DMS 273 treated with DMSO at 0.1 percent for 48 hours (cell line): ENCODE data around the gene MAGI2.
A peak's percentile ranks its signal among the peaks of the same experiment; 100 is the strongest.

Experiments used
- DNase-seq: peaks from one replicate; lab custom pipeline; 2025; lab: John Stamatoyannopoulos, UW

The MAGI2 gene

DNA sequence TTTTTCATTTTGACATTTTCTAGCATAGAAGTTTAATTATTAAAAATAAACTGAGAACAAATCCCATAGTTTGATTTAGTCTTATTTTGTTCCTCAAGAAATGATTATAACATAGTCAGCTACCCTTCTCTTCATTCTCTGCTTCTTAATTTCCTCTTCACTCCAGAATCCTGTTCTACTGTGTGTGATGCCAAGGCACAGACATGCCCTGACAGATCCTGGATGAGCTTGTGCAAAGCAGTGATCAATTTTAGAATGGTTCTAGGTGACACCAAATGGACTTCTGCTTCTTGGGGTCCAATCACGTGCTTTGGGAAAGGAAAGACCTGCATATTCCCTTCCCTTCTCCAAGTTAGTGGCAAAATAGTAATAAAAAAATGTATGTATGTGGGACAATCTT lies 665.6 kb downstream of the MAGI2 start:
- DNase-seq, result no peak

DNA sequence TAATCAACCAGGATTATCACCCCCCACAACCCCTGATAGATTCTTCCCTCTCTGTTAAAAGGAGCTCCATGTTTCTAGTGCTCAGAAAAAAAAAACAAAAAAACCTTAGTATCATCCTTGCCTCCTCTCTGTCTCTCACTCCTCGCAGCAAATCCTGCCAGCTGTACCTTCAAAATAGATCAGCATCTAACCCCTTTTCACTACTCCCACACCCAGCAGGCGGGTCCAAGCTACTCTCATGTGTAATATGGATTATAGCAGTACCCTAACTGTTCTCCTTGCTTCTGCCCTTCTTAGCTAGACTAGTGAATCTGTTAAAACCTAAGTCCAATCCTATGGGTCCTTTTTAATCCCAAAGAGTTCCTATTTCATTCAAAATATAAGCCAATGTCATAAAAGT lies 667.4 kb downstream of the MAGI2 start:
- DNase-seq, result no peak

DNA sequence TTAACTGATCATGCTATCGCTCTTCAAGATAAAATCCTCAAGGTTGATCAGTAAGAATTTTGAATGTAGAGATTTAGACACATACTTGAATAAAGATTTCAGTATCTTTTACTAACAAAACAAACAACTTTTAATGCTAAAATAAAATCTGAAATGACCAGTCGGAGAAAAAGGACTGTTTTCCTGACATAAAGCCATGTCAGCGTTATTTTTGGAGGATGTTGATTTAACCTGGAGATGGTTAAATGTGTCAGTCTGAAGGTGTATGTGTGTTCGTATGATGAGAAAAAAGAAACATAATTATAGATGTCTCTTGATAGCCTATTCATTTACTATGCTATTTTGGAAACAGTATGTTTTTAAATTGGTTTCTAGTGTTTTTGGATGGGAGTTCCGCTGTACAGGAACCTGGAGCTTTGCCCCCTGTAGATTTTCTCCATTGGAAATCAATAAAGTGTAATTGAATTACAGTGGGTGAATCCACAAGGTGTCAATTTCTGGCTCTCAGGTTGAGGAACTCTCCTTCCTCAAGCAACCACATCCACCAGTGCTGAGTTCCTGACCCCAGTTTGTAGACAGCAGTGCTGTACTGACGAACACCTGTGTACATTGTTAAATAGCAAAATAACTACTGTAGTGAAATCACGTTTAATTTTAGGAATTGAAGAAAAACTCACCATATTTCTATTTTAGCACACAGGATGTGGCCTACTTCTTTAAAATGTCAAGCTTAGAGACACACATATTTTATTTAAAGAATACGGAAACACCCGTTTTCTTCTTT lies 670.1 kb downstream of the MAGI2 start:
- no peak for DNase-seq

DNA sequence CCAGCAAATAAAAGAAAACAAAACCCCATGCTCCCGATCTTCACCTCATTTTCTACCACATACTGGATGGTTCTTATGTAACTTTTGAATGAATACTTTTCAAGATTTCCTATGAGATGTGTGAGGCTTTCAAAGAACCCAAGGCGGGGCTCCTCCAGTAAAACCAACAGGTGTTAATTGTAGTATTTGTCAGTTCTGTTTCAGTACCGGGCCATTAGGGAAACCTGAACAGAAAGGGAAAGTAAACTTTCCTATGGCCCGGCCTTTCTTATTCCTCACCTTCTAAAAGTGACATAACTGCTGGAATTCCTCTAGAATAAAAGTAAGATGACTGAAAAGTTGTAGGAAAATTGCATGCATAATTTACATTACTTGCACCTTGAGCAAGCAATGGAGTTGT lies 672.9 kb downstream of the MAGI2 start:
- DNase-seq, result no peak

DNA sequence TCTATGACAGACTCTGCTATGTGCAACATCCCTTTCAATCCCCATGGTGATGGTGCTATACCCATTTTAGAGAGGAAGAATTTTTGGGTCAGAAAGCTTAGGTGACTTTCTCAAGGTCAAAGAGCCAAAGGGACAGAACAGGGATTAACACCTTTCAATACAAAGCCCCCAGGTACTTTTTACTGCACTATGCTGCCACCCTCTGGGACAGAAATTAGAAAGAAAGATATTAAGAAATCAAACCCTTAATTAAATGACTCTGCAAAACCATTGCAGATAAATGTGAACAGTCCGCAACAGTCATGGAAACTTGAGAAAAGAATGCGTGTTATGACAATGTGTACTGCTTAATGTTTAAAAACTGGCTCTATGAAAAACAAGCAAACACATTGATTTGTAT lies 673.7 kb downstream of the MAGI2 start:
- DNase-seq, result no peak

DNA sequence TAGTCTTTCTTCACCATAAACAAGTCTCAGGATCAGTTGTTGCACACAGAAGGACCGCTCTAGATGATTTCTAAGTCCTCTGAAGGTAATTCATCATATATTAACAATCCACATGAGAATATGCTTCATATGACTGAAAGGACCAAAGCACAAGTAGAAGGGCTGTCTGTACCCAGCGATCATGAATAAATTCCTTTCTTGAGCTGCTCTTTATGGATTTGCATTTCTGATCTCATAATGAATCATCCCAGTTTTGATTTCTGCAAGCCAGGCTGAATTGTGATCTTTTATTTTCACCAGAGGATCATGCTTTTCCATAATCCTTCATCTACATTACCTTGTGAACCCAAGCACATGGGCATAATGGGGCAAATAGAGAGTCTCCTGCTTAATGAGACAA lies 675.6 kb downstream of the MAGI2 start:
- no peak for DNase-seq

DNA sequence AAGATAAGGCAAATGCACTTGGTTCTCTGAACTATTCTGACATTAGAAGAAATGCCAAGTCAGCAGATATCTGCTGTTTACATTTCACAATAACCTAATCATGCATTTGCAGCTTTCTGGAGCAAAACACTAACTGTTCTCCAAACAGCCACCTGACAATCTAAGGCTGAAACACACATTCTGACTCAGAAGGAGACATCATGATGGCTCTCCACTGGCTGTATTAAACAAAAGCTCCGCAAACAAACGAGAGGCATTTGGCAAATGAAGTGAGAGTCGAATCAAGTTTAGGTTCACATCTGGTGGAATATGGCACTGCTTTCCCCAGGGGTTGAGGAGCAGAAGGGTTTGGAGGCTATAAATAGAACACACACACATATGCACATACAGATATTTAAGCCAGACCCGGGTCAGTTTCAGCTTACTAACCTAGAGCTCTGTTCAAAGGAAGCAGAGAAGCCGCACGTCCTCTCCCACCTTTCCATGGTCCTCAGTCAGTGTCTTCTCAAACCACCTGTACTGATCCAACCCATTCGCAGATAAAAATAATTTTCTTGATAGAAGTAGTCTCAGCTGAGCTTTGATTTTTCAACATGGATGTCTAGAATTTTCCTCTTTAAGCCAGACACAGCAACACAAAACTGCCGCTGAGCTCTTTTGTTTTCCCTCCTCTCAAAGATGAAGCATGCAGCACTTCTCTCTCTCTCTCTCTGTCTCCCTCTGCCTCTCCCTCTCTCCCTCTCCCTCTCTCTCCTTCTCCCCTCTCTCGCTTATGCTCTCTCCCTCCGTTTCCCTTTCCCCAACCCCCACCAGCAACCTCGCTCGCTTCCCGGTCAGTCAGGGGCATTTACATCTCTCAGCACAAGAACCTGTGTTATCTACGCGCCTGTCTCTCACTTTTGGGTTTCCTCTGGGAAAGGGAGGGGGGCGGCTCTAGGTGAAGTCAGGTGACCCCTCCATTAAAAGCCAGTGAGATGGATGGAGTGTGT lies 682.8 kb downstream of the MAGI2 start:
- peak; percentile 82 for DNase-seq

DNA sequence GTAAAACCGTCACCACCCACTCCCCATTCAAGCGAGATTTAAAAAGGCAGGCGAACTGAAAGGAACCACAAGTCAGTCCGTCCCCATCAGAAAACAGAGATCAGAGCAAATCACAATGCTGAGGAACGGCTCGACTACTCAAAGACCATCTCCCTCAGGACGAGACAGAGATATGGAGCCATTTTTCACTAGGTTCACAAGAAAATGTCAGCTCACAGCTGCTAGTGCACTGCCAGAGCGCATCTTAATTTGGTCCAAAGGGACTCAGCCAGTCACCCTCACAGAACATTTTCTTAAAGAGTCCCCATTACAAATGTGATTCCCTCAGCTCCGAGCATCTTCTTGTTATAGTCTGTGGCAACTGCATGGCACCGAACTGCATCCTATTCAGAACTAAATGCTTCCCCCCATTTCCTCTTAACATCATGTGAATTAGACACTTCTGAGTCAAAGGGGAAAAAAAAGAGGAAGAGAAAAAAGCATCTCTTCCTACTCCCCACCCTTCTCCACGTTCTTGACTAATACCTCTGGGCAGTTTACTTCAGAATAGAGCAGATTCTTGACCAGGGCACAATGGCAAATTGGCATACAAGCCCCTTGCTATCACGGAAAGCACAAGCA lies 683.9 kb downstream of the MAGI2 start:
- DNase-seq, result no peak

DNA sequence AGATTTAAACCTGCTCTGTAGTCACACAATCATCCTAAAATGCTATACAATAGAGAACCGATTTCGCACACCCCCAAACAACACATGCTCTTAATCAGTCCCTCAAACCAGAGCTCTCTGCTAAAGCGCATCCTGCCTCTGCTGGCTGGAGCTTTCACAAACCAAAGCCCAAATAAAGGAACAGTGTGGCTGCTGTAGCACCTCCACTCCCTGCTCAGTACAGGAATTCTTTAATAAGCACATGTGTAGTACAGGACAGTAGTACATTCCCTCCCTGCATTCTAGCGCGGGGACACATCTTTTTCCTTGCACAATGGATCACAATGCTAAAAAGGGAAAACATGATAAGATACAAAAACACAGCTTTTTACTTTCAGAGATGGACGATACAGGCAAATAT lies 684.6 kb downstream of the MAGI2 start:
- no peak for DNase-seq

DNA sequence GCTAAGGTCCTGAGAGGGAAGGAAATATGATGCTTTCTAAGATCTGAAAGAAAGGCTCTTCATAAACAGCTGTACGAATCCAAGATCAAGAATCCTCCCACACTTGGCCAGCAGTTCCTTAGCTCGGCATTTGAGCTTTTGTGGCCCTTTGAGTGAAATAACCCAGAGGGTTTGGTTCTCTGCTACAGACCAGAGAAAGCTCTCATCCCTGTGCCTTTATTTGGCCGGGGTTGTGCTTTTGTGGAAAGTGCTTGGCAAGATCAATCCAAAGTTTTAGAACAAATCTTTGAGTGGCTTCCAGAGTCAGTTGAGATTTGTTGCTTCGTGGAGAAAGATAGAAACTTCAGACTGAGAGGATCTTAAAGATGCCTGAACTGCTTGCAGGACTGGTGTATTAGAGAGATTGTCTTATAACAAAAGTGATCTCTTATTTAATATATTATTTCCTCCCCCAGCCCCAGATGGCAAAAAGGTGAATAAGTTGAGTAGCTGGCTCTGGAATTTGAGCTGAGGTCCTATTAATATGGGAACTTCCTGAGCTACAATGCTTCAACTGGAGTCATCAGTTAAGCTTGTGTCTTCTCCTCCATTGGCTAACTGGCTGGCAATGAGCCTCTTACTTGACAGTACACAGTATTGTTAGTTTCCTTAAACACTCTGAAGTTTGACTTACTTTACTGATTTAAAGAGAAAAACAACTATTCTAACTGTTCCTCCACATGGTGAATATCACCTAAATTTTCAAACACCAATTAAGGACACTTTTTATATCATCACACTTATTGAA lies 687.3 kb downstream of the MAGI2 start:
- DNase-seq, result no peak

DNA sequence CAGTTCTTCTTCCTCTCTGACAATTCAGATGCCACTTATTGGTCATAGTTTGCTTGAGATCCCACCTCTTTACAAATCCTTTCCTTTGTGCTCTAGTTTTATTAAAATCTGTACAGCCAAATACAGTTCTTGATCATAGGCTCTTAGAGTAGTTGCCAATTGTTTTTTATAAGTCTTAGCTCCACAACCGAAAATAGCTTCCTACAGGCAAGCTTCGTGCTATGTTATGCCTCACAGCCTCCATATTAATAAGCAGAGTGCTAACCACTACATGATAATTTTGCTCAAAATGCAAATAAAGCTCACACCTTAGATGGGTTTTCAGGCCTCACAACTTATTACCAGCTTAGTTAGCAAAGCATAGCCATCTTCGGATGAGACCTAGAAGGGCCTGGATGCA lies 688.9 kb downstream of the MAGI2 start:
- DNase-seq, result no peak

DNA sequence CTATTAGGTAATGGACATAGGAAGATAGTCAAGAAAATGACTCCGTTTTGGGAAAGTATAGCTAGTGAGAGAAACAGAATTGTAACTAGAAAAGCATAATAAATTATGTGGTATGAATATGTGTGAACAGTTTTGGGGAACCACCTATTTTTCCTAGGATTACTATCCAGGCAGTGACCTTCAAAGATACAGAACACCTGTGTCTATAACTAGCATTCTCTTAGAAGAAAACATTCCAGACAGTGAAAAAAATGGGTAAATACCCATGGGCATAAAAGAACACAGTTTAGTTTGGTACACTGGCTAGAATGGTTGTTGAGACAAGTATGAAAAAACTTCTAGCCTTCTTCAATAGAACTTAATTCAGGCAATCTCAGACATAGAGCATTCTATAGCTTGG lies 690.8 kb downstream of the MAGI2 start:
- DNase-seq, result no peak

DNA sequence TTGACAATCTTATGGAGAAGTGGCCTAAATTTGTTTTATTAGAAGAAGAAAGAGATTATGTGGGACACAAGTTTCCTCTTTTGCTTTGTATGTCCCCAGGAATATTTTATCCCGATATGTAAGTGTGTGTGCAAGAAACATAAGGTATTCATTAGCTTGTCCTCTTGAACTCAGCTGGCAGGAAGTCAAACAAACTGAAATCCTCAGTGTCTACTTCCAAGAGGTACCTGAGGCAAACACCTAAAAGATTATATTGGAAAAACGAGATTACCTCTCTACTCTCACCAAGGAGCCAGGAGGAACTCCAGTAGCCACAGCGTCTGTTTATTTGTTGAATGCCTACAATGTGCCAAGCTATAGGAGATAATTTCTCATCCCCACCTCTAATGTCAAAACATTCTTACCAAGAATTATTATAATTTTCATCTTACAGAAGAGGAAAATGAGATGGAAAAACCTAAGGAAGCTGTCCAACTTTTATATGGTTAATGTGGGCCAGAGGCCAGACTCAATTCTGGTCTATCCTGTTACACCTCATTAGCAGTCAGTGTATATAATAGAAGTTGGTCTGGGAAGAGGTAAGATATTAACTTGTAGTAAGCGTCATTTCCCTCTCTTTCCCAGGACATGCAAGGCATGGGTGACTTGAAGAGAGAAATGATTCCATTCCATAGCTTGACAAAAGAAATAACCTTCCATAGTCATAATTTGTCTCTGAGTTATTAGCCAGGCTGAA lies 692.7 kb downstream of the MAGI2 start:
- no peak for DNase-seq

DNA sequence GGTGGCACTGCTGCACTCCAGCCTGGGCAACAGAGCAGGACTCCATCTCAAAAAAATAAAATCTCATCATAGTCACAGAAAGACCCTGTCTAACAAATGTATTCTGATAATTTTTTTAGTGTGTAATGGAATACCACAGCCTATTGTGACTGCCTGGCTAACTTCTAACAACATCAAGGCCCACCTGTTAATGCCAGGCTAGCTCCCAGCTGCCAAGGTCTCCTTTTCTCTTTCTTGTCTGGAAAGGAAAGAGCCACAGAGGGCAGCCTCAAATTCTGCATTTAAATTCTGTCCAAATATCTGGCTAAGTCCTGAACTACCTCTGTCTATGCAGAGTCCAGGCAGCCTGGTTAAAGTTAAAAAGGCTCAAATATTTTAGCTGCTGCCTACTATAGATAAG lies 700.9 kb downstream of the MAGI2 start:
- DNase-seq, result no peak

DNA sequence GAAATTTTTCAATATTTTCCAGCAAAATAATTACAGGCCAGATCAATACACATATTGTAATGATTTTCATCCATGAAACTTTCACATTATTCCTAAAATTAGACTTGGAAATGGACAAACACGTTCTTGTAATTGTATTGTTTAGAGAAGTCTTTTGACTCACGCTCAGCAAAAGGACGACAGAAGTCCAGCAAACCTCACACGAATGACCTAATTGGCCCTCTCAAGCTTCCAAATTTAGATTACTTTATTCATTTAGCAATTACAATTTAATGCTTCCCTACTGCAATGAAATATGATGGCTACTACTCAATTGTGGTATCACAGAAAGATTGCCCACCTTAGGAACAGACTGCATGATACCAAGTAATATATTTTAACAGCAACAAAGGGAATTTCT lies 702.2 kb downstream of the MAGI2 start:
- no peak for DNase-seq

DNA sequence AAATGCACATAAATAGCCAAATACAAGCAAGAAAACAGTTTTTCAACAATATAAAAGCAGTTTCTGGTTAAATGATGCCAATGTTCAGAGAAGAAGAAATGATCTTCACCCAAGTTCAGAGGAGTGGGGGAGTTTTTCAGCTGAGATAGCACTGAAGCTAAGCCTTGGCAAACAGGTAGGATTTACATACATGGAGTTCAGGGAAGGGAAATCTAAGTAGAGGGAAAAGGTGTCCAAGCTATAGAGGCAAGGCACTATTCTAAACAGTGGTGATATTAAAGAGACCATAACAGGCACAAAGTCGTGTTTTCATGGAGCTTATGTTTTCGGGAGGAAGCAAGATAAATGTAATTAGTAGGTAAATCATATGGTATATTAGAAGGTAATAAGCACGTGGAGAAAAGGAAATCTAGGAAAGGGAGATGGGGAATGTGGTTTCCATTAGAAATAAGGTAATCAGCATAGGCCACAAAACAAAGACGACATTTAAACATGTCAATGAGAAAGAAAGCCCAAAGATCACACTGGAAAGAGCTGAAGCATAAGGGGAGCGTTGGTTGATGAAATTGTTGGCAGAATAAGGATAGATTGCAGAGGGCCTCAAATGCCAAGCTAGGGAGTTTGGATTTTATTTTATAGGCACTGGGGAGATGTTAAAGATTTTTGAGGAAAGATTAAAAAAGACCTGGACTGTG lies 704.3 kb downstream of the MAGI2 start:
- no peak for DNase-seq

DNA sequence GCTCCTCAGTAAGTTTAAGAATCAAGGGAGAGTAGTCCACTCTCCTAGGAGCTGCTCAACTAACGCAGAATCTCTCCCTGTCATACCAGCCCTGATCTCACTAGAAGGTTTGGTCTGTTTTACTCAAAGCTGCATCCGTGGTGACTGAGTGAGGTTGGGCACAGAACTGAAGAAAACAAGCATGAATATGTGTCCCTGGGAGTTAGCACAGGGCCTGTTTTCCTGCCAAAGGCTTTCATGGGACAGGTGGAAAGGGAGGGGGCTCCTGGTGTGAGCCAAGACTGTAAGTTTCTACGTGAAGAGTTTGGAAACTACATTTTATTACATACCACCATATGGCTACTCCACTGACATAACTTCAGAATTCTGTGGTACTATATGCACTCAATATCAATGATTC lies 705.9 kb downstream of the MAGI2 start:
- no peak for DNase-seq

DNA sequence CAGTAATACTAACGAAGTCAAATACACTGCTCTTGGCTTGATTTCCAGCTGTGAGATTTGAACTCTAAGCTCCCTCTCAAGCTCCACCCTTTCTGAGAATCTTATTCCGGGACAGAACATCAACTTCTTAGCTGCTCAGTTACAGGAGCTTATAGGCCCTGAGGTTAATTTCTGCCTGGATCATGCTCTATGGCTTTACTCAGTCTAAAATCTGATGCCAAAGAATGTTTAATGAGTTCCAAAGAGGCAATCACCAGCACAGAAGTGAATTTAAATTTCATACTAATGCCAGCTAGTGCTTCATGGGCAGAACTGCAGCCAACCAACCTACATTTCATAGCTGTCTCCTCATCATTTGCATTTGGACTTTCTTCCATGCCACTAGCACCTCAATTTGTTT lies 707.2 kb downstream of the MAGI2 start:
- no peak for DNase-seq

DNA sequence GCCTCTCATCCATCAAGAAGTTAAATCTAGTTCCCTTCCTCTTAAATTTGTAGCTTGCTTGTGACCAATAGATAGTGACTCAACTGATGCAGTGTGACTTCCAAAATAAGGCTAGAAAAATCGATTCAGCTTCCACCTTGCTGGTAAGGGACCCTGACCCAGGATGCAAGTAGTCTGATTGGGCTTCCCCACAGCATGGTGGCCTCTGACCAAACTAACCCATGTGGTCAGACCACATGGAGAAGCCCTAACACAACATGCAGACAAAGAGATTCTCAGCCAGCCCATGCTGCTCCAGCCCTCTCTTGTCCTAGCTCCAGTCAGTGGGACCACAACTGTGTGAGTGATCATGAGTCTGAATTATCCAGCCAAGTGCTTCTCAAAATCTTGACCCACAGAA lies 710.8 kb downstream of the MAGI2 start:
- no peak for DNase-seq

DNA sequence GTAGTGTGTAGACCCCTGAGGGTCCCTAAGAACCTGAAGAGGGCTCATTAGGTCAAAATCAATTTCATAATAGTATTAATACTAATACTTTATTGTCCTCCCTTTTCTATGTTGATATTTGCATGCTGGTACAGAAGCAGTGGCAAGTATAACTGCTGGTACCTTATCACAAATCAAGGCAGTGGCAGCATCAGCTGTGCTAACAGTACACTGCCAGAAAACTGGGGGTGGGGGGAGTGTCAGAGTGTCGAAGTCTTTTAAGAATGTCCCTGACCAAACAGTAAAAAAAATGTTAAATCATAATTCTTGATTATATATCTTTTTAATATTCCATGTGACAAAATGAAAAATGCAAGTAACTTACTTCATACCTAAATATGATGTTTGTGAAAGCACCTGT lies 716.9 kb downstream of the MAGI2 start:
- no peak for DNase-seq

DNA sequence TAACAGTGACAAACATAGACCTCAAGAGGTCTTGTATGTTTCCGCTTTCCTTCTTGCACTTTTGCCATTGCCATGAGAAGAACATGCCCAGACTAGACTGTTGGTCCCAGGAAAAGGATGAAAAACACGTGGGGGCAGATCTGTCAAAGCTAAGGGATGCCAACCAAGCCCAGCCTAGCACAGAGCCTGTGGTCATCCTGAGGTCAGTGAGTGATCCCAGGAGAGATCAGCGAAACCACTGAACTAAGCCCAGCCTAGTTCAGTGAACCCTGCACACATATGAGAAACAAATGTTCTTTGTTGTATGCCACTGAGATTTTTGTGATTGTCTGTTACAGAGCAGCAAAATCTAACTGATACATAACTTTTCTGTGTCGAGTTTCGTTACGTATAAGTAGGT lies 718.8 kb downstream of the MAGI2 start:
- no peak for DNase-seq
